Neural progenitor cell (in vitro differentiated cells): ENCODE measurements around the gene ARPC4. TPM values are rescaled to one million over a fixed set of nuclear protein-coding genes. Genes with fewer than 3 reads are reported as not detected.

Experiments
- DNase-seq: peaks from one replicate; pipeline ENCODE4 v3.0.0-alpha.2; 2016; ENCODE audit warnings: low spot score
- H2AFZ ChIP-seq: fragments of 200-600 bp; sonication (generic); replicated peaks from 2 replicates; pipeline ENCODE4 v1.6.1; 2016; ENCODE audit warnings: antibody characterized with exemption
- H3F3A ChIP-seq: fragments of 200-600 bp; sonication (generic); 2 replicates; pipeline ENCODE4 v1.6.1; 2016; ENCODE audit warnings: antibody characterized with exemption, low read depth
- H3K27ac ChIP-seq: fragments of 200-600 bp; sonication (generic); 2 replicates; pipeline ENCODE4 v1.5.1; 2016; ENCODE audit warnings: mild to moderate bottlenecking
- H3K27me3 ChIP-seq: fragments of 200-600 bp; sonication (generic); 2 replicates; pipeline ENCODE4 v1.6.1; 2016; ENCODE audit warnings: mild to moderate bottlenecking, moderate library complexity
- H3K36me3 ChIP-seq: fragments of 200-600 bp; sonication (generic); 2 replicates; pipeline ENCODE4 v1.5.1; 2016
- H3K4me1 ChIP-seq: fragments of 200-600 bp; sonication (generic); 2 replicates; pipeline ENCODE4 v1.6.1; 2016; ENCODE audit warnings: mixed run types
- H3K4me2 ChIP-seq: fragments of 200-600 bp; sonication (generic); 2 replicates; pipeline ENCODE4 v1.6.1; 2016
- H3K4me3 ChIP-seq: fragments of 200-600 bp; sonication (generic); 2 replicates; pipeline ENCODE4 v1.5.1; 2016
- H3K79me2 ChIP-seq: fragments of 200-600 bp; sonication (generic); 2 replicates; pipeline ENCODE4 v1.6.1; 2016; ENCODE audit warnings: low read depth
- H3K9ac ChIP-seq: fragments of 200-600 bp; sonication (generic); 2 replicates; pipeline ENCODE4 v1.6.1; 2016
- H3K9me3 ChIP-seq: fragments of 200-600 bp; sonication (generic); 2 replicates; pipeline ENCODE4 v1.5.1; 2016; ENCODE audit warnings: low read depth
- H4K20me1 ChIP-seq: fragments of 200-600 bp; sonication (generic); 2 replicates; pipeline ENCODE4 v1.6.1; 2016; ENCODE audit warnings: low read depth
- H3K27ac Mint-ChIP-seq: 3 replicates; pipeline ENCODE4 v1.8.0; 2021; ENCODE audit warnings: mixed read lengths
- H3K27me3 Mint-ChIP-seq: 2 replicates; pipeline ENCODE4 v1.8.0; 2022; ENCODE audit warnings: low read depth, mild to moderate bottlenecking, inconsistent platforms, moderate library complexity, mixed read lengths; ENCODE audit not compliant: insufficient read depth
- H3K36me3 Mint-ChIP-seq: 3 replicates; pipeline ENCODE4 v1.8.0; 2021; ENCODE audit warnings: mixed read lengths
- H3K4me1 Mint-ChIP-seq: 3 replicates; pipeline ENCODE4 v1.8.0; 2021; ENCODE audit warnings: mixed read lengths
- H3K4me3 Mint-ChIP-seq: 3 replicates; pipeline ENCODE4 v1.8.0; 2021; ENCODE audit warnings: mild to moderate bottlenecking, moderate library complexity, mixed read lengths
- H3K9me3 Mint-ChIP-seq: 3 replicates; pipeline ENCODE4 v1.8.0; 2020; ENCODE audit warnings: mixed read lengths
- CTCF ChIP-seq: fragments of 200-600 bp; sonication (generic); IDR thresholded peaks from 2 replicates; pipeline ENCODE4 v1.5.1; 2017; ENCODE audit warnings: antibody characterized with exemption, mild to moderate bottlenecking
- EZH2 ChIP-seq: fragments of 200-600 bp; sonication (generic); IDR thresholded peaks from 2 replicates; pipeline ENCODE4 v1.6.1; 2017; ENCODE audit warnings: antibody characterized with exemption, mild to moderate bottlenecking, moderate library complexity
- EZH2phosphoT487 ChIP-seq: fragments of 200-600 bp; sonication (generic); IDR thresholded peaks from 2 replicates; pipeline ENCODE4 v1.6.1; 2017; ENCODE audit warnings: antibody characterized with exemption
- total RNA-seq: library from RNA; depleted of rRNA; stranded (reverse); fragments of >200 nt; gene quantifications from 2 replicates; pipeline ENCODE4 v1.2.3, GENCODE V29; 2015; ENCODE audit warnings: low replicate concordance

Gene ARPC4
- total RNA-seq, 1 donor from 2014 or later: 126 TPM

GRCh38 chr3:9750556-9751411 lies 42.1 kb upstream of the ARPC4 start:
- Histone ChIP-seq H3K9ac (peak overlapping the region; percentile 18), H3K9me3 (no peaks in the 10 kb centered on the region), H3K27ac (no peak overlapping the region), H3K27me3 (no peaks in the 10 kb centered on the region), H3K4me2 (peak overlapping the region; percentile 82), H4K20me1 (peaks cover 3% of the 10 kb centered on the region), H3K4me1 (peaks cover 4% of the 10 kb centered on the region), H3K36me3 (no peaks in the 10 kb centered on the region), H3K79me2 (peaks cover 16% of the 10 kb centered on the region), H2AFZ (peak overlapping the region; percentile 88), H3F3A (peaks cover 27% of the 10 kb centered on the region), H3K4me3 (peak overlapping the region; percentile 64)
- peaks cover 2% of the 10 kb centered on the region for H3K27me3 Mint-ChIP-seq
- H3K27ac Mint-ChIP-seq: peak overlapping the region; percentile 90
- H3K36me3 Mint-ChIP-seq: peaks cover 31% of the 10 kb centered on the region
- no peak for DNase-seq
- no peaks in the 10 kb centered on the region for H3K9me3 Mint-ChIP-seq
- TF ChIP-seq EZH2 (no peak), EZH2phosphoT487 (no peak), CTCF (no peak)
- peak overlapping the region; percentile 96 for H3K4me3 Mint-ChIP-seq
- H3K4me1 Mint-ChIP-seq: peaks cover 18% of the 10 kb centered on the region

- Histone ChIP-seq H3K79me2 (peaks cover 16% of the 10 kb centered on the region), H2AFZ (no peak overlapping the region), H3K9me3 (no peaks in the 10 kb centered on the region), H3K4me1 (no peaks in the 10 kb centered on the region), H4K20me1 (peaks cover 3% of the 10 kb centered on the region), H3F3A (peaks cover 8% of the 10 kb centered on the region), H3K9ac (no peak overlapping the region), H3K27ac (no peak overlapping the region), H3K36me3 (no peaks in the 10 kb centered on the region), H3K4me2 (no peak overlapping the region), H3K27me3 (no peaks in the 10 kb centered on the region), H3K4me3 (no peak overlapping the region)
- H3K36me3 Mint-ChIP-seq: peaks cover 31% of the 10 kb centered on the region
- H3K27me3 Mint-ChIP-seq: peaks cover 7% of the 10 kb centered on the region
- H3K4me3 Mint-ChIP-seq: no peak overlapping the region
- peaks cover 12% of the 10 kb centered on the region for H3K4me1 Mint-ChIP-seq
- H3K9me3 Mint-ChIP-seq: no peaks in the 10 kb centered on the region
- no peak overlapping the region for H3K27ac Mint-ChIP-seq
- DNase-seq: no peak
- no peak for TF ChIP-seq EZH2
- TF ChIP-seq CTCF: no peak
- TF ChIP-seq EZH2phosphoT487: no peak
Measured at GRCh38 chr3:9754678-9755077, 38.2 kb upstream of the ARPC4 start.

GRCh38 chr3:9757427-9757826 lies 35.5 kb upstream of the ARPC4 start:
- H3K9ac ChIP-seq: no peak overlapping the region
- no peak overlapping the region for H3K4me3 ChIP-seq
- no peak overlapping the region for H3K4me3 Mint-ChIP-seq
- TF ChIP-seq EZH2: no peak
- no peak for DNase-seq
- H3K4me2 ChIP-seq: no peak overlapping the region
- no peak overlapping the region for H3K27ac Mint-ChIP-seq
- peaks cover 34% of the 10 kb centered on the region for H3K36me3 Mint-ChIP-seq
- H3K27me3 ChIP-seq: no peaks in the 10 kb centered on the region
- no peaks in the 10 kb centered on the region for H3K4me1 ChIP-seq
- H3K27me3 Mint-ChIP-seq: peaks cover 7% of the 10 kb centered on the region
- no peak overlapping the region for H2AFZ ChIP-seq
- no peaks in the 10 kb centered on the region for H3F3A ChIP-seq
- H3K79me2 ChIP-seq: no peaks in the 10 kb centered on the region
- peaks cover 3% of the 10 kb centered on the region for H4K20me1 ChIP-seq
- no peaks in the 10 kb centered on the region for H3K9me3 ChIP-seq
- no peak overlapping the region for H3K27ac ChIP-seq
- H3K36me3 ChIP-seq: no peaks in the 10 kb centered on the region
- no peaks in the 10 kb centered on the region for H3K9me3 Mint-ChIP-seq
- no peaks in the 10 kb centered on the region for H3K4me1 Mint-ChIP-seq
